K562 (cell line): ENCODE data around the gene PHF5A. TPM values are rescaled to one million over a fixed set of nuclear protein-coding genes. Genes with fewer than 3 reads are reported as not detected.

ENCODE experiments used
- BACH1 ChIP-seq: fragments of 200-800 bp; sonication (Bioruptor generic); IDR thresholded peaks from 2 replicates; pipeline ENCODE4 v1.6.1; 2016; ENCODE audit warnings: missing genetic modification characterization, missing compliant biosample characterization
- CHD4 ChIP-seq: fragments of 200-600 bp; sonication (generic); IDR thresholded peaks from 3 replicates; pipeline ENCODE4 v1.6.1; 2012; ENCODE audit warnings: low read depth, mild to moderate bottlenecking, mixed read lengths, low read length, inconsistent platforms; ENCODE audit not compliant: insufficient read depth, insufficient replicate concordance, poor library complexity, severe bottlenecking
- EP400 ChIP-seq: fragments of 450-650 bp; IDR thresholded peaks from 2 replicates; pipeline ENCODE4 v1.6.1; 2017; ENCODE audit warnings: antibody characterized with exemption, mild to moderate bottlenecking, moderate library complexity
- FOXA1 ChIP-seq: fragments of 450-650 bp; IDR thresholded peaks from 2 replicates; pipeline ENCODE4 v1.6.1; 2016; ENCODE audit warnings: mild to moderate bottlenecking, borderline replicate concordance
- GTF2F1 ChIP-seq: IDR thresholded peaks from 2 replicates; pipeline ENCODE4 v1.6.1; 2011; ENCODE audit warnings: low read depth, low read length, improper control_type of control experiment
- GTF3C2 ChIP-seq: IDR thresholded peaks from 3 replicates; pipeline ENCODE4 v1.6.1; 2011; ENCODE audit warnings: borderline replicate concordance, mild to moderate bottlenecking, moderate library complexity; ENCODE audit not compliant: insufficient read length; ENCODE audit errors: extremely low read depth
- MTA3 ChIP-seq: fragments of 450-650 bp; formaldehyde crosslinking; IDR thresholded peaks from 2 replicates; pipeline ENCODE4 v1.6.1; 2017; ENCODE audit warnings: mild to moderate bottlenecking, borderline replicate concordance
- NR0B1 ChIP-seq: fragments of 450-650 bp; IDR thresholded peaks from one replicate; pipeline ENCODE4 v1.6.1; 2018; ENCODE audit warnings: mild to moderate bottlenecking, moderate library complexity; ENCODE audit not compliant: partially characterized antibody
- POLR2AphosphoS5 ChIP-seq: IDR thresholded peaks from 2 replicates; pipeline ENCODE4 v1.6.1; 2011; ENCODE audit warnings: mild to moderate bottlenecking, low read depth, low read length, moderate library complexity; ENCODE audit not compliant: control insufficient read depth, insufficient read depth
- SRF ChIP-seq, 2 experiments: fragments of 250-450, 450-650 bp in 1 of 2; sonication (Bioruptor Pico) in 1 of 2; sonication (generic) in 1 of 2; formaldehyde crosslinking; IDR thresholded peaks; 2 replicates each; pipeline versions ENCODE4 v1.5.0 to v1.5.1; 2020 to 2022; ENCODE audit warnings: mild to moderate bottlenecking in 1 of 2, missing genetic modification reagents in 1 of 2
- ZFX ChIP-seq: sonication (generic); formaldehyde crosslinking; IDR thresholded peaks from 2 replicates; pipeline ENCODE4 v1.8.0; 2022; ENCODE audit warnings: mild to moderate bottlenecking, missing genetic modification reagents, moderate library complexity
- ZNF121 ChIP-seq: sonication (generic); formaldehyde crosslinking; conservative IDR thresholded peaks from 2 replicates; pipeline ENCODE4 v1.8.0; 2022; ENCODE audit warnings: missing genetic modification reagents
- ZNF407 ChIP-seq: fragments of 450-650 bp; IDR thresholded peaks from 2 replicates; pipeline ENCODE4 v1.6.1; 2016; ENCODE audit warnings: low read depth
- polyA plus RNA-seq, 8 experiments: library from polyadenylated mRNA; depleted of rRNA in 4 of 8; stranded (reverse) in 5 of 8; unstranded in 3 of 8; fragments of >200 nt; fragmentation: Nextera tagmentation in 2 of 8; fragmentation: Illumina TruSeq in 1 of 8; extraction: Ambion mirVana in 2 of 8; extraction: Trizol in 1 of 8; gene quantifications; 2 replicates each; pipeline versions ENCODE4 v1.2.1 to v1.2.3, GENCODE V29; 2011 to 2014; ENCODE audit warnings: inconsistent platforms in 1 of 8, missing spikeins in 1 of 8
- total RNA-seq, 7 experiments: library from RNA; depleted of rRNA in 6 of 7; stranded (reverse); fragments of >200 nt in 6 of 7; fragmentation: Illumina TruSeq in 2 of 7; extraction: Trizol in 2 of 7; gene quantifications; 2 replicates each; pipeline versions ENCODE4 v1.2.1 to v1.2.3, GENCODE V29; 2011 to 2021; ENCODE audit warnings: low replicate concordance in 1 of 7

PHF5A gene
- total and polyA plus RNA-seq, 9 of the 15 experiments (the other 6 are each of a cell fraction or from before 2014, with no cell fraction given) = 14.2 to 144 (median 101) TPM

GRCh38 chr22:41469218-41469851 is 843 bp upstream of the PHF5A start (continued):
- TF ChIP-seq ZNF407 (no peak), MTA3 (0 out of 2 replicates have a peak, but pooled peaks have one; percentile 7), EP400 (no peak), GTF2F1 (no peak), CHD4 (no peak), FOXA1 (no peak), GTF3C2 (no peak), BACH1 (tag) (no peak; the same call in 1 of the 2 replicates), ZFX (peak; percentile 90), SRF (CRISPR knock-in tag; IDR thresholded peaks at IDR 0.05) (no peak), NR0B1 (no peak), POLR2AphosphoS5 (no peak), ZNF121 (CRISPR knock-in tag) (no peak)
